HL-60 (cell line): Measurements from ENCODE around the gene ANO7.

Experiments used
- DNase-seq, 2 experiments: peaks; one replicate each; pipeline ENCODE4 v3.0.0-alpha.2; 2010 to 2020; ENCODE audit warnings: low read depth in 1 of 2, low spot score in 1 of 2
- H3K27ac ChIP-seq: fragments of 250-450 bp; sonication (Bioruptor Pico); replicated peaks from 2 replicates; pipeline ENCODE4 v1.5.1; 2020; ENCODE audit warnings: mild to moderate bottlenecking, moderate library complexity
- H3K27me3 ChIP-seq: fragments of 250-450 bp; sonication (Bioruptor Pico); 2 replicates; pipeline ENCODE4 v1.5.1; 2021; ENCODE audit warnings: mild to moderate bottlenecking, moderate library complexity; ENCODE audit not compliant: insufficient read depth, poor library complexity, severe bottlenecking
- H3K4me3 ChIP-seq: replicated peaks from 2 replicates; pipeline ENCODE4 v1.5.1; 2011; ENCODE audit warnings: mild to moderate bottlenecking, control low read depth, low read length; ENCODE audit not compliant: insufficient read depth
- GABPA ChIP-seq: IDR thresholded peaks from 2 replicates; pipeline ENCODE4 v1.6.1; 2012; ENCODE audit warnings: low read depth
- POLR2AphosphoS5 ChIP-seq: IDR thresholded peaks from 2 replicates; pipeline ENCODE4 v1.6.1; 2012; ENCODE audit warnings: low read depth
- SPI1 ChIP-seq: IDR thresholded peaks from 2 replicates; pipeline ENCODE4 v1.6.1; 2012; ENCODE audit warnings: low read depth, mild to moderate bottlenecking, borderline replicate concordance
- TF ChIP-seq, protein P1 (sequence below): IDR thresholded peaks from 2 replicates; pipeline ENCODE4 v1.6.1; 2012; ENCODE audit warnings: low read depth; ENCODE audit not compliant: insufficient replicate concordance
- TF ChIP-seq, protein P2 (sequence below): IDR thresholded peaks from one replicate; pipeline ENCODE4 v1.5.1; 2011; ENCODE audit warnings: low read length, control low read depth, inconsistent platforms; ENCODE audit not compliant: insufficient read depth

The ANO7 gene

DNA sequence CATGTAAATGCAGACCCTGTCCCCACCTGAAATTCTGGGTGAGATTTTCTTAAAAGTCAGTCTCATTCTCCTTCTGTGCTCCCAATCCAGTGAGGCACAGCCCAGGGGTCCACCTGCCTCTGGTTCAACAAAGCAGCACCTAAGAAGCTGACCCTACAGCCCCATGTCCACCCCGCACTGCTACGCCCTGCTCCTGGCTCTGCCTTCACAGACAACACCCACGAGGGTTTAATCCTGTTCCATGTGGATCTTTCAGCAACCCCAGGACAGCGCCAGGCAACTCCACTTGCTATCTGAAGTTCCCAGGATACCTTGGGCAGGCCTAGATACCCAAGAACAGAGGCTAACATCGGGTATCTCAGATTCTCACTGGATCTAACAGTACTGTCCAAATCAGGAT lies 82.1 kb downstream of the ANO7 start:
- Histone ChIP-seq H3K4me3 (no peak overlapping the region), H3K27ac (no peak overlapping the region), H3K27me3 (no peaks in the 10 kb centered on the region)
- DNase-seq, result no peak
- TF ChIP-seq, protein P1, sequence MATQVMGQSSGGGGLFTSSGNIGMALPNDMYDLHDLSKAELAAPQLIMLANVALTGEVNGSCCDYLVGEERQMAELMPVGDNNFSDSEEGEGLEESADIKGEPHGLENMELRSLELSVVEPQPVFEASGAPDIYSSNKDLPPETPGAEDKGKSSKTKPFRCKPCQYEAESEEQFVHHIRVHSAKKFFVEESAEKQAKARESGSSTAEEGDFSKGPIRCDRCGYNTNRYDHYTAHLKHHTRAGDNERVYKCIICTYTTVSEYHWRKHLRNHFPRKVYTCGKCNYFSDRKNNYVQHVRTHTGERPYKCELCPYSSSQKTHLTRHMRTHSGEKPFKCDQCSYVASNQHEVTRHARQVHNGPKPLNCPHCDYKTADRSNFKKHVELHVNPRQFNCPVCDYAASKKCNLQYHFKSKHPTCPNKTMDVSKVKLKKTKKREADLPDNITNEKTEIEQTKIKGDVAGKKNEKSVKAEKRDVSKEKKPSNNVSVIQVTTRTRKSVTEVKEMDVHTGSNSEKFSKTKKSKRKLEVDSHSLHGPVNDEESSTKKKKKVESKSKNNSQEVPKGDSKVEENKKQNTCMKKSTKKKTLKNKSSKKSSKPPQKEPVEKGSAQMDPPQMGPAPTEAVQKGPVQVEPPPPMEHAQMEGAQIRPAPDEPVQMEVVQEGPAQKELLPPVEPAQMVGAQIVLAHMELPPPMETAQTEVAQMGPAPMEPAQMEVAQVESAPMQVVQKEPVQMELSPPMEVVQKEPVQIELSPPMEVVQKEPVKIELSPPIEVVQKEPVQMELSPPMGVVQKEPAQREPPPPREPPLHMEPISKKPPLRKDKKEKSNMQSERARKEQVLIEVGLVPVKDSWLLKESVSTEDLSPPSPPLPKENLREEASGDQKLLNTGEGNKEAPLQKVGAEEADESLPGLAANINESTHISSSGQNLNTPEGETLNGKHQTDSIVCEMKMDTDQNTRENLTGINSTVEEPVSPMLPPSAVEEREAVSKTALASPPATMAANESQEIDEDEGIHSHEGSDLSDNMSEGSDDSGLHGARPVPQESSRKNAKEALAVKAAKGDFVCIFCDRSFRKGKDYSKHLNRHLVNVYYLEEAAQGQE, result no peak
- TF ChIP-seq POLR2AphosphoS5 (no peak), SPI1 (no peak), GABPA (no peak)
- TF ChIP-seq, protein P2, sequence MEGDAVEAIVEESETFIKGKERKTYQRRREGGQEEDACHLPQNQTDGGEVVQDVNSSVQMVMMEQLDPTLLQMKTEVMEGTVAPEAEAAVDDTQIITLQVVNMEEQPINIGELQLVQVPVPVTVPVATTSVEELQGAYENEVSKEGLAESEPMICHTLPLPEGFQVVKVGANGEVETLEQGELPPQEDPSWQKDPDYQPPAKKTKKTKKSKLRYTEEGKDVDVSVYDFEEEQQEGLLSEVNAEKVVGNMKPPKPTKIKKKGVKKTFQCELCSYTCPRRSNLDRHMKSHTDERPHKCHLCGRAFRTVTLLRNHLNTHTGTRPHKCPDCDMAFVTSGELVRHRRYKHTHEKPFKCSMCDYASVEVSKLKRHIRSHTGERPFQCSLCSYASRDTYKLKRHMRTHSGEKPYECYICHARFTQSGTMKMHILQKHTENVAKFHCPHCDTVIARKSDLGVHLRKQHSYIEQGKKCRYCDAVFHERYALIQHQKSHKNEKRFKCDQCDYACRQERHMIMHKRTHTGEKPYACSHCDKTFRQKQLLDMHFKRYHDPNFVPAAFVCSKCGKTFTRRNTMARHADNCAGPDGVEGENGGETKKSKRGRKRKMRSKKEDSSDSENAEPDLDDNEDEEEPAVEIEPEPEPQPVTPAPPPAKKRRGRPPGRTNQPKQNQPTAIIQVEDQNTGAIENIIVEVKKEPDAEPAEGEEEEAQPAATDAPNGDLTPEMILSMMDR, result no peak

DNA sequence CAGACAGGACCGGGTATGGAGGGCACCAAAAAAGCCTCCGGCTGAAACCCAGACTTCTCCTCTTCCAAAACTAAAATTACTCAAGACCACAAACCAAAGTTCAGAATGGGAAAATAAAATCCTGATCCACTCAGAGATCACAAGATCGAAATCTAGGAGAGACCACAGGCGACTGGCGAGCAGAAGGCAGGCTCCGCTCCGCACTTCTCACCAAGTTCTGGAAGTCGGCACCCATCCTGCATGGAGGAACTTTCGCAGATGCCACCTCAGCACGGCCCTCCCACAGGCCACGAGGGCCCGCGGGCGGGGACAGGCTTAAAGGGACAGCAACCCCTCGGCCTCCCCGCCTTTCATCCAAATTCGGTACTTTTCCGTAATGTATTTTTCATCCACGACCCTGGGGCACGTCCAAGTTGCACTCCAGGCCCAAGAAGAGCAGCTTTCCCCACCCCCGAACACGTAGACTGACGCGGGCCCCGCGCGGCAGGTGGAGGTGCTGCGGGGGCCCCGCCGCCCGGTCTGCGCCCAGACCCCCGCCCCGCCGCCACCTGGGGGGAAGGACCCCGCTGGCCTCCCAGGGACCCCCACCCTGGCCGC lies 83.3 kb downstream of the ANO7 start:
- TF ChIP-seq GABPA, result no peak
- TF ChIP-seq POLR2AphosphoS5, result no peak; the same call in 1 of the 2 replicates
- TF ChIP-seq, protein P2, result no peak
- TF ChIP-seq SPI1, result no peak
- TF ChIP-seq, protein P1, result no peak
- Histone ChIP-seq H3K27ac (peak overlapping the region; percentile 52), H3K27me3 (no peaks in the 10 kb centered on the region), H3K4me3 (peak overlapping the region; percentile 68)
- DNase-seq, result peak; percentile 41 to 83

DNA sequence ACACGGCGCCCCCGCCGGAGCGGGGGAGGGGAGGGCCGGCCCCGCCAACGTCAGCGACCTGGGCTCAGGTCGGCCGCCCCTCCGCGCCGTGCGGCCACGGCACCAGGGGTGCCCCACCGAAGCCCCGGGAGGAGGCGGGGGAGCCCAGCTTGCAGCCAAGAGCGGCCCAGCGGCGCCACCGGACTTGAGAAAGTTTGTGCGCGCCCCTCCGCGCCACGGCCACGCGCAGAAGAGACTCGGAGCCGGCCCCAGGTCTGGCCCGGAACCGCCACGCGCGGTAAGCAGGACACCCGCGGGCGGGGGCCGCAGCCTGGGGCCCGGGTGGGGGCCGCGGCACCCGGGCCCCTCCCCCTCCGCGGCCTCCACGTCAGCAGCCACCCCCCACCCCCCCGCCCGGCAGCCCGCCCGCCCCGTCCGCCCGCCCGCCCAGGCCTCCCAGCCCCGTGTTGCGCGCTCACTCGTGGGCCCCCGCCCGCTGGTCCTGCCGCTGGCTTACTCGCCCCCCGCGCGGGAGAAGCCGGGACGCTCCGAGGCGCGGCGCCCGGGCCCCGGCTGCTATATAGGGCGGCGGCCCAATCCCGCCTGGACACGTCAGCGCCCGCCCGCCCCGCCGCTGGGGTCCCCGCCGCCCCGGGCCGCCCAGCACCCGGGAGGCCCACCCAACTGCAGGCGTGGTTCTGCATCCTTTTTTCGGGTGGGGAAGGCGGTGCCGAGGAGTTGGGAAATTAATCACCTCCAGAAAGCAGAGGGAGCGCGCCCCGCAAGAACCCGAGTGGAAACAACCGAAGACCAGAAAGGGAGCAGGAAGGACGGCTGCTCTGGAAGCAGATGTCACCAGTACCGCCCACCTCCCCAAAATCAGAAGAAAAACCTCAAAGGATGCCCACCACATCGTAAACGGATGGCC lies 84.1 kb downstream of the ANO7 start:
- H3K27ac ChIP-seq, result peak overlapping the region; percentile 63
- DNase-seq, result peak; percentile 28 to 55
- H3K27me3 ChIP-seq, result no peaks in the 10 kb centered on the region
- TF ChIP-seq SPI1 (no peak), POLR2AphosphoS5 (no peak), GABPA (no peak)
- TF ChIP-seq, protein P1, result no peak
- TF ChIP-seq, protein P2, result no peak
- H3K4me3 ChIP-seq, result peak overlapping the region; percentile 68
